ENCODE measurements around the gene AK1.
A peak's percentile ranks its signal among the peaks of the same experiment; 100 is the strongest.

Gene AK1

GRCh38 chr9:127905004-127905728 lies 27.7 kb upstream of the AK1 start:
- Histone ChIP-seq H2BK15ac (ENCODE audit: low read depth, poor library complexity, severe bottlenecking) (peak overlapping the region; percentile 60), H3K9me3 (ENCODE audit: control insufficient read depth, low read length) (no peaks in the 10 kb centered on the region), H3K4me3 (ENCODE audit: insufficient read depth in 1 of 2, low read depth in 1 of 2, low read length in 2 of 2) (no peak overlapping the region), H2AK5ac (ENCODE audit: low read length, severe bottlenecking) (peak overlapping the region; percentile 15), H3K79me1 (replicated peaks; ENCODE audit: low read length, poor library complexity, severe bottlenecking) (peaks cover 3% of the 10 kb centered on the region), H3K14ac (ENCODE audit: low read length in 2 of 2) (no peak overlapping the region), H3K18ac (ENCODE audit: low read depth in 1 of 2, low read length in 2 of 2) (peak overlapping the region; percentile 37 to 69), H2AFZ (ENCODE audit: low read depth, low read length) (no peak overlapping the region), H3K4ac (ENCODE audit: low read depth in 1 of 2, low read length in 2 of 2) (peak overlapping the region; percentile 29 to 90), H3K4me2 (ENCODE audit: low read length, poor library complexity, severe bottlenecking) (no peak overlapping the region), H2BK12ac (ENCODE audit: low read length in 2 of 2) (peak overlapping the region; percentile 50 to 59), H3K23ac (ENCODE audit: low read length in 2 of 2) (no peak overlapping the region), H4K91ac (ENCODE audit: low read length) (peak overlapping the region; percentile 88), H2BK5ac (ENCODE audit: low read depth, low read length, poor library complexity, severe bottlenecking) (no peak overlapping the region), H2BK120ac (ENCODE audit: low read depth, low read length) (peak overlapping the region; percentile 71), H3K4me1 (ENCODE audit: control insufficient read depth, insufficient read depth, low read depth, low read length) (peaks cover 24% of the 10 kb centered on the region), H3K27ac (ENCODE audit: low read length, poor library complexity, severe bottlenecking) (no peak overlapping the region), H3K27me3 (ENCODE audit: control insufficient read depth in 1 of 2, insufficient read depth in 1 of 2, low read length in 2 of 2) (no peaks in the 10 kb centered on the region), H3K9ac (ENCODE audit: low read length) (peak overlapping the region; percentile 29), H3K36me3 (ENCODE audit: control insufficient read depth in 1 of 2, insufficient read depth in 2 of 2, low read depth in 1 of 2, low read length in 2 of 2) (peaks cover 21 to 23% of the 10 kb centered on the region in 2 experiments), H4K8ac (ENCODE audit: low read length) (peak overlapping the region; percentile 66)
- WGBS: 77% methylated on average over 5 of the region's 5 CpGs
- DNase-seq: no peak

DNA sequence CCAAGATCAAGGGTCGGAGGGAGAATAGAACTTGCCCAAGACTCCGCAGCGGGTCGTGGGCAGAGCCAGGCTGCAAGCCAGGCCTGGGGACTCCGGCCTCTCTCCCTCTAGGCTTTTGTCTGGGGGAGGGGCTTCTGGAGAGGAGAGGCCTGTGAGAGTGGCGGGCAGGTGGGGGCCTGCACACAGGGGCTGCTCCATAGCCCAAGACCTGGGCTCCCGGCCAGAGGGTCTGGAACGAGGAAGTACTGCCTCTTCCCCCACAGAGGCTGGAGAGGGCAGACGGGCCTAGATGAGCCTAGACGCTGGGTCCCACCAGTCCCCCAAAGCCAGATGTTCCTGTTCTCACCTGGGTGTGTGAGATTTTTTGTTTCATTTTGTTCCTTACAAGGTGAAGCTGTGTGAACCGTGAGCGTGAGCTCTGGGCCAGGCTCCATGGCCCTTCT lies 27.1 kb upstream of the AK1 start:
- no peak overlapping the region for H2AFZ ChIP-seq (ENCODE audit: low read depth, low read length)
- H3K79me1 ChIP-seq (replicated peaks; ENCODE audit: low read length, poor library complexity, severe bottlenecking): peaks cover 3% of the 10 kb centered on the region
- peaks cover 15 to 17% of the 10 kb centered on the region in 2 experiments for H3K36me3 ChIP-seq (ENCODE audit: control insufficient read depth in 1 of 2, insufficient read depth in 2 of 2, low read depth in 1 of 2, low read length in 2 of 2)
- no peak overlapping the region for H2BK5ac ChIP-seq (ENCODE audit: low read depth, low read length, poor library complexity, severe bottlenecking)
- peak overlapping the region; percentile 70 for H3K9ac ChIP-seq (ENCODE audit: low read length)
- no peak for DNase-seq
- no peak overlapping the region for H3K23ac ChIP-seq (ENCODE audit: low read length in 2 of 2)
- no peak overlapping the region for H3K14ac ChIP-seq (ENCODE audit: low read length in 2 of 2)
- no peak overlapping the region for H3K27ac ChIP-seq (ENCODE audit: low read length, poor library complexity, severe bottlenecking)
- H3K4me3 ChIP-seq (ENCODE audit: insufficient read depth in 1 of 2, low read depth in 1 of 2, low read length in 2 of 2): no peak overlapping the region
- peak overlapping the region; percentile 71 for H2BK120ac ChIP-seq (ENCODE audit: low read depth, low read length)
- peak overlapping the region; percentile 85 for H4K8ac ChIP-seq (ENCODE audit: low read length)
- peaks cover 28% of the 10 kb centered on the region for H3K4me1 ChIP-seq (ENCODE audit: control insufficient read depth, insufficient read depth, low read depth, low read length)
- peak overlapping the region; percentile 69 to 92 for H3K18ac ChIP-seq (ENCODE audit: low read depth in 1 of 2, low read length in 2 of 2)
- no peaks in the 10 kb centered on the region for H3K9me3 ChIP-seq (ENCODE audit: control insufficient read depth, low read length)
- peak overlapping the region; percentile 92 for H2BK15ac ChIP-seq (ENCODE audit: low read depth, poor library complexity, severe bottlenecking)
- H2AK5ac ChIP-seq (ENCODE audit: low read length, severe bottlenecking): peak overlapping the region; percentile 30
- no peaks in the 10 kb centered on the region for H3K27me3 ChIP-seq (ENCODE audit: control insufficient read depth in 1 of 2, insufficient read depth in 1 of 2, low read length in 2 of 2)
- H3K4me2 ChIP-seq (ENCODE audit: low read length, poor library complexity, severe bottlenecking): no peak overlapping the region
- H3K4ac ChIP-seq (ENCODE audit: low read depth in 1 of 2, low read length in 2 of 2): peak overlapping the region; percentile 29 to 90
- H2BK12ac ChIP-seq (ENCODE audit: low read length in 2 of 2): peak overlapping the region; percentile 18 to 50
- H4K91ac ChIP-seq (ENCODE audit: low read length): peak overlapping the region; percentile 66
- 79% methylated on average over 11 of the region's 12 CpGs for WGBS

DNA sequence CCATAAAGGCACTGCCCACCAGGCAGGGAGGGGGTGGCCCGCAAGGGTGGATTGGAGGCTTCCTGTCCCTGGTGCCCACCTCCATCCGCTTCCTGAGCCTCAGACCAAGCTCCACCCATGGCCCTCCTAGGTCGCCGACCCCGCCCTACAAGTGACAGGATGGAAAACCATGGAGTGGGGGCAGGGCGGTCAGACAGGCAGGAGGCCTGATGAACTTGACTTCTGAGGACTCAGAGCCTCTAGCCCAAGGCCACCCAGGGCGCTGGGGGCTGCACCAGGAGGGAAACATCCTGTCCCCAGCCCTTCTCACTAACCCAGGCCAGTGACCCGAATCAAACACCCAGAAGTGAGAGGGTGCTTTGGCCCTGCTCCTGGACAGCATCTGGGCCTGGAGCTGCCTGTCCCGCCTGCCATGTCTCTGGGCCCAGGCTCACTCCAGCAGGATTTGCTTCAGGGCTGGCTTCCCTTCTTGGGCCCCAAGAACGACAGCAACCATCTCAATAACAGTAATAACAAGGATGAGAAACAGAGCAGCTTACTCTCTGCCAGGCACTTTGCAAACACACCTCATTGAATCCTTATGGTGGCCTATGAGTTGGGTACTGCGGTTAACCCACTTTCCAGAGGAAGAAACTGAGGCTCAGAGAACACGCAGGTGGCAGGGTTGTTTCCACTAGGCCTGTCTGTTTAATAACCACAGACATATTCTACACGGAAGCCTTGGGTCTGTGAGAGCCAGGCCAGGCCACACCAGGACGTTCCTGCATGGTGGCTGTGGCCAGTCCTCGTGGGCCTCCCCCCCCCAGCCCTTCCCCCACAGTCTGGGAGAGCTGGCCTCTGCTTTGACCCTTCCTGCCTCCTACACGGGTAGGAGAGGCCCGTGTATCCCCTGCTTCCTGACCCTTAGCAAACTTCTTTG lies 26.3 kb upstream of the AK1 start:
- Histone ChIP-seq H2BK120ac (ENCODE audit: low read depth, low read length) (peak overlapping the region; percentile 71), H3K4ac (ENCODE audit: low read depth in 1 of 2, low read length in 2 of 2) (peak overlapping the region; percentile 61 to 90), H3K4me1 (ENCODE audit: control insufficient read depth, insufficient read depth, low read depth, low read length) (peaks cover 28% of the 10 kb centered on the region), H3K4me3 (ENCODE audit: insufficient read depth in 1 of 2, low read depth in 1 of 2, low read length in 2 of 2) (no peak overlapping the region), H3K27ac (ENCODE audit: low read length, poor library complexity, severe bottlenecking) (peak overlapping the region; percentile 48), H3K23ac (ENCODE audit: low read length in 2 of 2) (no peak overlapping the region), H2AK5ac (ENCODE audit: low read length, severe bottlenecking) (peak overlapping the region; percentile 30), H2BK5ac (ENCODE audit: low read depth, low read length, poor library complexity, severe bottlenecking) (no peak overlapping the region), H3K79me1 (replicated peaks; ENCODE audit: low read length, poor library complexity, severe bottlenecking) (peaks cover 2% of the 10 kb centered on the region), H2BK15ac (ENCODE audit: low read depth, poor library complexity, severe bottlenecking) (peak overlapping the region; percentile 92), H2AFZ (ENCODE audit: low read depth, low read length) (no peak overlapping the region), H3K18ac (ENCODE audit: low read depth in 1 of 2, low read length in 2 of 2) (peak overlapping the region; percentile 91 to 92), H3K36me3 (ENCODE audit: control insufficient read depth in 1 of 2, insufficient read depth in 2 of 2, low read depth in 1 of 2, low read length in 2 of 2) (peaks cover 12 to 14% of the 10 kb centered on the region in 2 experiments), H3K9me3 (ENCODE audit: control insufficient read depth, low read length) (no peaks in the 10 kb centered on the region), H4K8ac (ENCODE audit: low read length) (peak overlapping the region; percentile 85), H3K9ac (ENCODE audit: low read length) (peak overlapping the region; percentile 70), H4K91ac (ENCODE audit: low read length) (peak overlapping the region; percentile 92), H3K27me3 (ENCODE audit: control insufficient read depth in 1 of 2, insufficient read depth in 1 of 2, low read length in 2 of 2) (no peaks in the 10 kb centered on the region), H3K4me2 (ENCODE audit: low read length, poor library complexity, severe bottlenecking) (no peak overlapping the region), H3K14ac (ENCODE audit: low read length in 2 of 2) (peak overlapping the region in 1 of 2 experiments; percentile 93), H2BK12ac (ENCODE audit: low read length in 2 of 2) (peak overlapping the region; percentile 79 to 91)
- 29% methylated on average over 16 of the region's 17 CpGs for WGBS
- peak; percentile 51 for DNase-seq

All from mesenchymal stem cell (in vitro differentiated cells and primary cell).